HepG2 (cell line): ENCODE data around the gene NT5C1B. TPM values are rescaled to one million over a fixed set of nuclear protein-coding genes. Genes with fewer than 3 reads are reported as not detected.

ENCODE experiments used
- ATF7-NPFF ChIP-seq: sonication (generic); formaldehyde crosslinking; IDR thresholded peaks from 2 replicates; pipeline ENCODE4 v1.8.1; 2023; ENCODE audit warnings: mild to moderate bottlenecking, low read depth, missing genetic modification reagents, moderate library complexity
- KAT2B ChIP-seq: fragments of 150-350 bp; IDR thresholded peaks from 2 replicates; pipeline ENCODE4 v1.6.1; 2014; ENCODE audit warnings: low read depth, low read length, borderline replicate concordance
- NFATC3 ChIP-seq: sonication (generic); formaldehyde crosslinking; IDR thresholded peaks from 2 replicates; pipeline ENCODE4 v1.5.1; 2020; ENCODE audit warnings: mild to moderate bottlenecking, missing genetic modification reagents
- RAD21 ChIP-seq: fragments of 450-650 bp; formaldehyde crosslinking; IDR thresholded peaks from 2 replicates; pipeline ENCODE4 v1.5.0; 2020; ENCODE audit warnings: mild to moderate bottlenecking
- SMC3 ChIP-seq: IDR thresholded peaks from 2 replicates; pipeline ENCODE4 v1.6.1; 2011; ENCODE audit warnings: low read length, improper control_type of control experiment
- SRSF9 ChIP-seq: fragments of 200-400 bp; formaldehyde crosslinking; IDR thresholded peaks from 2 replicates; pipeline ENCODE4 v1.6.1; 2018; ENCODE audit warnings: borderline replicate concordance, mild to moderate bottlenecking, low read depth, low read length; ENCODE audit not compliant: insufficient read depth, poor library complexity, severe bottlenecking
- U2AF2 ChIP-seq: fragments of 200-400 bp; formaldehyde crosslinking; IDR thresholded peaks from 2 replicates; pipeline ENCODE4 v1.6.1; 2017; ENCODE audit warnings: low read depth, mild to moderate bottlenecking, low read length
- ZBTB21 ChIP-seq: sonication (generic); formaldehyde crosslinking; IDR thresholded peaks from 2 replicates; pipeline ENCODE4 v1.4.0; 2020; ENCODE audit warnings: missing genetic modification reagents
- ZNF24 ChIP-seq: fragments of 450-650 bp; IDR thresholded peaks from 2 replicates; pipeline ENCODE4 v1.6.1; 2017; ENCODE audit warnings: antibody characterized with exemption, mild to moderate bottlenecking
- ZNF335 ChIP-seq: sonication (generic); formaldehyde crosslinking; IDR thresholded peaks from 2 replicates; pipeline ENCODE4 v1.4.0; 2020; ENCODE audit warnings: missing genetic modification reagents
- ZNF615 ChIP-seq: sonication (generic); formaldehyde crosslinking; IDR thresholded peaks from 2 replicates; pipeline ENCODE4 v1.5.0; 2020; ENCODE audit warnings: mild to moderate bottlenecking, missing genetic modification reagents, borderline replicate concordance
- polyA plus RNA-seq, 8 experiments: library from polyadenylated mRNA; depleted of rRNA in 3 of 8; stranded (reverse) in 7 of 8; unstranded in 1 of 8; fragments of >200 nt; fragmentation: Illumina TruSeq in 4 of 8; extraction: Trizol in 4 of 8; gene quantifications; 2 replicates each; pipeline versions ENCODE4 v1.2.1 to v1.2.3, GENCODE V29; 2011 to 2016; ENCODE audit warnings: low read depth in 4 of 8, missing spikeins in 1 of 8, mixed read lengths in 1 of 8; ENCODE audit not compliant: insufficient read depth in 1 of 8
- total RNA-seq, 5 experiments: library from RNA; depleted of rRNA; stranded (reverse); fragments of >200 nt; fragmentation: Illumina TruSeq; extraction: Trizol; gene quantifications; 2 replicates each; pipeline ENCODE4 v1.2.3, GENCODE V29; 2016; ENCODE audit warnings: low read depth in 1 of 5
- TF ChIP-seq, protein P1 (sequence below), 2 experiments: IDR thresholded peaks; 2 replicates each; pipeline ENCODE4 v1.6.1; 2011 to 2012; ENCODE audit warnings: low read length in 2 of 2, borderline replicate concordance in 1 of 2, low read depth in 1 of 2, mild to moderate bottlenecking in 1 of 2, moderate library complexity in 1 of 2
- TF ChIP-seq, protein P2 (sequence below): sonication (generic); formaldehyde crosslinking; IDR thresholded peaks from 2 replicates; pipeline ENCODE4 v1.5.0; 2020; ENCODE audit warnings: mild to moderate bottlenecking, missing genetic modification reagents, borderline replicate concordance
- TF ChIP-seq, protein P3 (sequence below): sonication (generic); formaldehyde crosslinking; IDR thresholded peaks from 2 replicates; pipeline ENCODE4 v1.4.0; 2020; ENCODE audit warnings: missing genetic modification reagents

The NT5C1B gene
- total and polyA plus RNA-seq, 2 of the 13 experiments (the other 11 are each of a cell fraction or from before 2014, with no cell fraction given), result not detected

DNA sequence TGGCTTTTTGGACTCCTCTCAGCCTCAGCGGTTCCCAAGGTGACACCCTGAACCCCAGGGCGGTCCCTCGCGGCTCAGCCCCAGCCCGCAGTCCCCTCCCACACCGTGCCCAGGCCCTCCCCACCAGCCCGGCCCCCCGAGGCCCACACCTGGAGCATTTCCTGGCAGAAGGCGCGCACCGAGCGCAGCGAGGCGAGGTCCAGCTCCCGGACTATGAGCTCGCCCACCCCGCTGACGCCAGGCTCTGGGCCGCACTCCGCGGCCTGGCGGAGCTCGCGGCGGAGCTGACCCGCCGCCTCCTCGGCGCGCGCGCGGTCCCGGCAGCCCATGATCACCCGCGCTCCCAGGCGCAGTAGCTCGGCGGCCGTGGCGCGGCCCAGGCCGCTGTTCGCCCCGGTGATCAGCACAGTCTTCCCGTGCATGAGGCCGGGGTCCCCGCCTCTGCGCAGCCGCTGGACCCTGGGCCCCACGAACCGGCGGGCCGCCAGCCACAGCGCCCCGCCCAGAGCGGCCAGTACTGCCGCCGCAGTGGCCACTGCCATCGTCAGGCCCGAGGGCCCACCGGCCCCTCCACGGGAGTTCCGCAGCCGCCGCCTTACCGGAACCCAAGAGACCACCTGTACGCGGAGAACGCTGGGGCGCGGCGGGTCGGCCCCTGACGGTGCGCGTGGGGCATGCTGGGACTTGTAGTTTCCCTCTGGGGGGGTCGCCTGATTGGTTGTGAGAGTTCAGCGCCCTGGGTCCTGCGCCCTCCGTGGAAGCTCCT, 29.2 kb downstream of the NT5C1B start, which contains the start of gene RDH14 (continued):
- TF ChIP-seq, protein P1, sequence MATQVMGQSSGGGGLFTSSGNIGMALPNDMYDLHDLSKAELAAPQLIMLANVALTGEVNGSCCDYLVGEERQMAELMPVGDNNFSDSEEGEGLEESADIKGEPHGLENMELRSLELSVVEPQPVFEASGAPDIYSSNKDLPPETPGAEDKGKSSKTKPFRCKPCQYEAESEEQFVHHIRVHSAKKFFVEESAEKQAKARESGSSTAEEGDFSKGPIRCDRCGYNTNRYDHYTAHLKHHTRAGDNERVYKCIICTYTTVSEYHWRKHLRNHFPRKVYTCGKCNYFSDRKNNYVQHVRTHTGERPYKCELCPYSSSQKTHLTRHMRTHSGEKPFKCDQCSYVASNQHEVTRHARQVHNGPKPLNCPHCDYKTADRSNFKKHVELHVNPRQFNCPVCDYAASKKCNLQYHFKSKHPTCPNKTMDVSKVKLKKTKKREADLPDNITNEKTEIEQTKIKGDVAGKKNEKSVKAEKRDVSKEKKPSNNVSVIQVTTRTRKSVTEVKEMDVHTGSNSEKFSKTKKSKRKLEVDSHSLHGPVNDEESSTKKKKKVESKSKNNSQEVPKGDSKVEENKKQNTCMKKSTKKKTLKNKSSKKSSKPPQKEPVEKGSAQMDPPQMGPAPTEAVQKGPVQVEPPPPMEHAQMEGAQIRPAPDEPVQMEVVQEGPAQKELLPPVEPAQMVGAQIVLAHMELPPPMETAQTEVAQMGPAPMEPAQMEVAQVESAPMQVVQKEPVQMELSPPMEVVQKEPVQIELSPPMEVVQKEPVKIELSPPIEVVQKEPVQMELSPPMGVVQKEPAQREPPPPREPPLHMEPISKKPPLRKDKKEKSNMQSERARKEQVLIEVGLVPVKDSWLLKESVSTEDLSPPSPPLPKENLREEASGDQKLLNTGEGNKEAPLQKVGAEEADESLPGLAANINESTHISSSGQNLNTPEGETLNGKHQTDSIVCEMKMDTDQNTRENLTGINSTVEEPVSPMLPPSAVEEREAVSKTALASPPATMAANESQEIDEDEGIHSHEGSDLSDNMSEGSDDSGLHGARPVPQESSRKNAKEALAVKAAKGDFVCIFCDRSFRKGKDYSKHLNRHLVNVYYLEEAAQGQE (IDR thresholded peaks at IDR 0.05; ENCODE audit: borderline replicate concordance in 1 of 2, low read depth in 1 of 2, low read length in 2 of 2), result no peak
- TF ChIP-seq ZNF615, result no peak
- TF ChIP-seq, protein P2, sequence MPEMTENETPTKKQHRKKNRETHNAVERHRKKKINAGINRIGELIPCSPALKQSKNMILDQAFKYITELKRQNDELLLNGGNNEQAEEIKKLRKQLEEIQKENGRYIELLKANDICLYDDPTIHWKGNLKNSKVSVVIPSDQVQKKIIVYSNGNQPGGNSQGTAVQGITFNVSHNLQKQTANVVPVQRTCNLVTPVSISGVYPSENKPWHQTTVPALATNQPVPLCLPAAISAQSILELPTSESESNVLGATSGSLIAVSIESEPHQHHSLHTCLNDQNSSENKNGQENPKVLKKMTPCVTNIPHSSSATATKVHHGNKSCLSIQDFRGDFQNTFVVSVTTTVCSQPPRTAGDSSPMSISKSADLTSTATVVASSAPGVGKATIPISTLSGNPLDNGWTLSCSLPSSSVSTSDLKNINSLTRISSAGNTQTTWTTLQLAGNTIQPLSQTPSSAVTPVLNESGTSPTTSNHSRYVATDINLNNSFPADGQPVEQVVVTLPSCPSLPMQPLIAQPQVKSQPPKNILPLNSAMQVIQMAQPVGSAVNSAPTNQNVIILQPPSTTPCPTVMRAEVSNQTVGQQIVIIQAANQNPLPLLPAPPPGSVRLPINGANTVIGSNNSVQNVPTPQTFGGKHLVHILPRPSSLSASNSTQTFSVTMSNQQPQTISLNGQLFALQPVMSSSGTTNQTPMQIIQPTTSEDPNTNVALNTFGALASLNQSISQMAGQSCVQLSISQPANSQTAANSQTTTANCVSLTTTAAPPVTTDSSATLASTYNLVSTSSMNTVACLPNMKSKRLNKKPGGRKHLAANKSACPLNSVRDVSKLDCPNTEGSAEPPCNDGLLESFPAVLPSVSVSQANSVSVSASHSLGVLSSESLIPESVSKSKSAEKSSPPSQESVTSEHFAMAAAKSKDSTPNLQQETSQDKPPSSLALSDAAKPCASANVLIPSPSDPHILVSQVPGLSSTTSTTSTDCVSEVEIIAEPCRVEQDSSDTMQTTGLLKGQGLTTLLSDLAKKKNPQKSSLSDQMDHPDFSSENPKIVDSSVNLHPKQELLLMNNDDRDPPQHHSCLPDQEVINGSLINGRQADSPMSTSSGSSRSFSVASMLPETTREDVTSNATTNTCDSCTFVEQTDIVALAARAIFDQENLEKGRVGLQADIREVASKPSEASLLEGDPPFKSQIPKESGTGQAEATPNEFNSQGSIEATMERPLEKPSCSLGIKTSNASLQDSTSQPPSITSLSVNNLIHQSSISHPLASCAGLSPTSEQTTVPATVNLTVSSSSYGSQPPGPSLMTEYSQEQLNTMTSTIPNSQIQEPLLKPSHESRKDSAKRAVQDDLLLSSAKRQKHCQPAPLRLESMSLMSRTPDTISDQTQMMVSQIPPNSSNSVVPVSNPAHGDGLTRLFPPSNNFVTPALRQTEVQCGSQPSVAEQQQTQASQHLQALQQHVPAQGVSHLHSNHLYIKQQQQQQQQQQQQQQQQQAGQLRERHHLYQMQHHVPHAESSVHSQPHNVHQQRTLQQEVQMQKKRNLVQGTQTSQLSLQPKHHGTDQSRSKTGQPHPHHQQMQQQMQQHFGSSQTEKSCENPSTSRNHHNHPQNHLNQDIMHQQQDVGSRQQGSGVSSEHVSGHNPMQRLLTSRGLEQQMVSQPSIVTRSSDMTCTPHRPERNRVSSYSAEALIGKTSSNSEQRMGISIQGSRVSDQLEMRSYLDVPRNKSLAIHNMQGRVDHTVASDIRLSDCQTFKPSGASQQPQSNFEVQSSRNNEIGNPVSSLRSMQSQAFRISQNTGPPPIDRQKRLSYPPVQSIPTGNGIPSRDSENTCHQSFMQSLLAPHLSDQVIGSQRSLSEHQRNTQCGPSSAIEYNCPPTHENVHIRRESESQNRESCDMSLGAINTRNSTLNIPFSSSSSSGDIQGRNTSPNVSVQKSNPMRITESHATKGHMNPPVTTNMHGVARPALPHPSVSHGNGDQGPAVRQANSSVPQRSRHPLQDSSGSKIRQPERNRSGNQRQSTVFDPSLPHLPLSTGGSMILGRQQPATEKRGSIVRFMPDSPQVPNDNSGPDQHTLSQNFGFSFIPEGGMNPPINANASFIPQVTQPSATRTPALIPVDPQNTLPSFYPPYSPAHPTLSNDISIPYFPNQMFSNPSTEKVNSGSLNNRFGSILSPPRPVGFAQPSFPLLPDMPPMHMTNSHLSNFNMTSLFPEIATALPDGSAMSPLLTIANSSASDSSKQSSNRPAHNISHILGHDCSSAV (CRISPR knock-in tag), result peak; percentile 80; the same call in 1 of the 2 replicates
- 0 out of 2 replicates have a peak, but pooled peaks have one; percentile 61 for TF ChIP-seq ZNF24
- no peak for TF ChIP-seq ZBTB21 (CRISPR knock-in tag)
- peak; percentile 79 for TF ChIP-seq RAD21 (CRISPR knock-in tag)
- no peak for TF ChIP-seq SMC3
- TF ChIP-seq ATF7-NPFF (CRISPR knock-in tag), result peak; percentile 95
- 0 out of 2 replicates have a peak, but pooled peaks have one; percentile 50 for TF ChIP-seq NFATC3 (CRISPR knock-in tag)
- peak; percentile 92 for TF ChIP-seq ZNF335
- TF ChIP-seq SRSF9, result no peak
- TF ChIP-seq, protein P3, sequence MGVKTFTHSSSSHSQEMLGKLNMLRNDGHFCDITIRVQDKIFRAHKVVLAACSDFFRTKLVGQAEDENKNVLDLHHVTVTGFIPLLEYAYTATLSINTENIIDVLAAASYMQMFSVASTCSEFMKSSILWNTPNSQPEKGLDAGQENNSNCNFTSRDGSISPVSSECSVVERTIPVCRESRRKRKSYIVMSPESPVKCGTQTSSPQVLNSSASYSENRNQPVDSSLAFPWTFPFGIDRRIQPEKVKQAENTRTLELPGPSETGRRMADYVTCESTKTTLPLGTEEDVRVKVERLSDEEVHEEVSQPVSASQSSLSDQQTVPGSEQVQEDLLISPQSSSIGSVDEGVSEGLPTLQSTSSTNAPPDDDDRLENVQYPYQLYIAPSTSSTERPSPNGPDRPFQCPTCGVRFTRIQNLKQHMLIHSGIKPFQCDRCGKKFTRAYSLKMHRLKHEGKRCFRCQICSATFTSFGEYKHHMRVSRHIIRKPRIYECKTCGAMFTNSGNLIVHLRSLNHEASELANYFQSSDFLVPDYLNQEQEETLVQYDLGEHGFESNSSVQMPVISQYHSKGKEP, result no peak; the same call in 1 of the 2 replicates
- TF ChIP-seq KAT2B, result no peak
- TF ChIP-seq U2AF2, result no peak
